HEK293T (cell line): Measurements from ENCODE around the gene TMPRSS2.

ENCODE experiments used
- CTCF ChIA-PET: fragments of 350-600 bp; formaldehyde crosslinking; extraction: SDS; loops from one replicate; lab custom pipeline; 2021; ENCODE audit warnings: antibody characterized with exemption, inconsistent platforms; lab: Yijun Ruan, JAX
- POLR2A ChIA-PET: fragments of 350-600 bp; formaldehyde crosslinking; extraction: SDS; loops from one replicate; lab custom pipeline; 2020; ENCODE audit warnings: antibody characterized with exemption, inconsistent platforms; lab: Yijun Ruan, JAX
- DNase-seq: peaks from one replicate; pipeline ENCODE4 v3.0.0; 2012; ENCODE audit warnings: mixed read lengths; ENCODE audit errors: extremely low spot score
- ARNT ChIP-seq: fragments of 450-650 bp; IDR thresholded peaks from 2 replicates; pipeline ENCODE4 v1.6.1; 2017; ENCODE audit warnings: mild to moderate bottlenecking
- BHLHE40 ChIP-seq: fragments of 450-650 bp; IDR thresholded peaks from 2 replicates; pipeline ENCODE4 v1.6.1; 2016; ENCODE audit warnings: mild to moderate bottlenecking, moderate library complexity, borderline replicate concordance
- CTBP1 ChIP-seq: fragments of 450-650 bp; IDR thresholded peaks from 2 replicates; pipeline ENCODE4 v1.6.1; 2016; ENCODE audit warnings: borderline replicate concordance
- ELF4 ChIP-seq: fragments of 450-650 bp; IDR thresholded peaks from 2 replicates; pipeline ENCODE4 v1.6.1; 2017; ENCODE audit warnings: antibody characterized with exemption
- FOXA1 ChIP-seq: fragments of 450-650 bp; IDR thresholded peaks from 2 replicates; pipeline ENCODE4 v1.6.1; 2016; ENCODE audit warnings: mild to moderate bottlenecking
- FOXK2 ChIP-seq: fragments of 450-650 bp; IDR thresholded peaks from 2 replicates; pipeline ENCODE4 v1.6.1; 2016; ENCODE audit warnings: mild to moderate bottlenecking
- FOXM1 ChIP-seq: fragments of 450-650 bp; IDR thresholded peaks from 2 replicates; pipeline ENCODE4 v1.6.1; 2017; ENCODE audit warnings: mild to moderate bottlenecking, borderline replicate concordance
- HDGF ChIP-seq: fragments of 450-650 bp; IDR thresholded peaks from 2 replicates; pipeline ENCODE4 v1.6.1; 2017; ENCODE audit warnings: antibody characterized with exemption, borderline replicate concordance
- L3MBTL2 ChIP-seq: fragments of 450-650 bp; conservative IDR thresholded peaks from 2 replicates; pipeline ENCODE4 v1.6.1; 2016; ENCODE audit warnings: mild to moderate bottlenecking
- LEF1 ChIP-seq: fragments of 450-650 bp; IDR thresholded peaks from 2 replicates; pipeline ENCODE4 v1.6.1; 2017; ENCODE audit warnings: mild to moderate bottlenecking, borderline replicate concordance
- NFRKB ChIP-seq: fragments of 450-650 bp; IDR thresholded peaks from 2 replicates; pipeline ENCODE4 v1.6.1; 2016; ENCODE audit warnings: mild to moderate bottlenecking, moderate library complexity
- PKNOX1 ChIP-seq: fragments of 450-650 bp; IDR thresholded peaks from 2 replicates; pipeline ENCODE4 v1.6.1; 2016
- SP1 ChIP-seq: fragments of 450-650 bp; IDR thresholded peaks from 2 replicates; pipeline ENCODE4 v1.6.1; 2017
- SUZ12 ChIP-seq: fragments of 450-650 bp; IDR thresholded peaks from 2 replicates; pipeline ENCODE4 v1.6.1; 2016; ENCODE audit warnings: mild to moderate bottlenecking
- TARDBP ChIP-seq: fragments of 450-650 bp; IDR thresholded peaks from 2 replicates; pipeline ENCODE4 v1.6.1; 2016
- ZNF384 ChIP-seq: fragments of 450-650 bp; IDR thresholded peaks from 2 replicates; pipeline ENCODE4 v1.6.1; 2016

The TMPRSS2 gene

GRCh38 chr21:41545500-41546359 is 37.8 kb upstream of the TMPRSS2 start:
- TF ChIP-seq FOXK2 (no peak), HDGF (no peak), CTBP1 (no peak)
- ChIA-PET CTCF (no interaction called here), POLR2A (no interaction called here)
- DNase-seq = no peak

- CTCF ChIA-PET = no interaction called here
- no peak for TF ChIP-seq FOXM1
- TF ChIP-seq SUZ12 = no peak
- no peak for TF ChIP-seq HDGF
- TF ChIP-seq CTBP1 = no peak
- TF ChIP-seq FOXK2 = no peak
- no peak for TF ChIP-seq ARNT
- TF ChIP-seq SP1 = no peak
- TF ChIP-seq L3MBTL2 = no peak
- no peak for TF ChIP-seq ELF4
- TF ChIP-seq TARDBP = no peak
- TF ChIP-seq LEF1 = no peak
- no peak for TF ChIP-seq ZNF384
- TF ChIP-seq FOXA1 = no peak
- POLR2A ChIA-PET = no interaction called here
- no peak for DNase-seq
Observed at GRCh38 chr21:41542727-41543126, 34.8 kb upstream of the TMPRSS2 start.

GRCh38 chr21:41537356-41537755 is 29.4 kb upstream of the TMPRSS2 start:
- no peak for DNase-seq
- ChIA-PET POLR2A (no interaction called here), CTCF (no interaction called here)
- no peak for TF ChIP-seq NFRKB
- no peak for TF ChIP-seq PKNOX1
- no peak for TF ChIP-seq ZNF384
- TF ChIP-seq FOXK2 = no peak
- TF ChIP-seq FOXA1 = no peak
- no peak for TF ChIP-seq ELF4
- TF ChIP-seq SUZ12 = no peak
- TF ChIP-seq CTBP1 = no peak
- no peak for TF ChIP-seq LEF1
- no peak for TF ChIP-seq ARNT
- TF ChIP-seq L3MBTL2 = no peak
- no peak for TF ChIP-seq HDGF
- TF ChIP-seq BHLHE40 = no peak

GRCh38 chr21:41536827-41537103 is 28.8 kb upstream of the TMPRSS2 start:
- CTCF ChIA-PET = interaction anchor here (0.7 kb wide), 1 partner anchor 12 kb away, joined by 4 read pairs; no protein-coding TSS in a partner anchor
- no peak for DNase-seq
- POLR2A ChIA-PET = no interaction called here
- no peak for TF ChIP-seq L3MBTL2
- no peak for TF ChIP-seq NFRKB
- no peak for TF ChIP-seq ZNF384
- no peak for TF ChIP-seq SP1
- TF ChIP-seq FOXM1 = no peak
- no peak for TF ChIP-seq BHLHE40
- no peak for TF ChIP-seq FOXK2
- TF ChIP-seq ELF4 = no peak
- TF ChIP-seq PKNOX1 = no peak
- no peak for TF ChIP-seq LEF1
- TF ChIP-seq TARDBP = no peak
- no peak for TF ChIP-seq CTBP1
- TF ChIP-seq ARNT = no peak
- TF ChIP-seq FOXA1 = no peak
- no peak for TF ChIP-seq SUZ12

GRCh38 chr21:41536076-41536826 is 28.3 kb upstream of the TMPRSS2 start:
- ChIA-PET CTCF (interaction anchor here (0.7 kb wide), 1 partner anchor 11 kb away, joined by 4 read pairs; no protein-coding TSS in a partner anchor), POLR2A (no interaction called here)
- DNase-seq = no peak
- TF ChIP-seq LEF1 = no peak

GRCh38 chr21:41530366-41530765 is 22.4 kb upstream of the TMPRSS2 start:
- DNase-seq = no peak
- POLR2A ChIA-PET = no interaction called here
- TF ChIP-seq L3MBTL2 (no peak), NFRKB (no peak), FOXA1 (no peak), HDGF (no peak), SUZ12 (no peak), ELF4 (no peak), ARNT (no peak), SP1 (no peak), TARDBP (no peak), LEF1 (no peak), CTBP1 (no peak), BHLHE40 (no peak)
- CTCF ChIA-PET = no interaction called here

- TF ChIP-seq ARNT (no peak), ZNF384 (no peak), SP1 (no peak), HDGF (no peak), PKNOX1 (no peak), BHLHE40 (no peak), CTBP1 (no peak), ELF4 (no peak), NFRKB (no peak), FOXA1 (no peak)
- ChIA-PET POLR2A (no interaction called here), CTCF (no interaction called here)
- no peak for DNase-seq
Observed at GRCh38 chr21:41529769-41530168, 21.8 kb upstream of the TMPRSS2 start.
